Transverse colon (tissue), 3 donors: Measurements from ENCODE around the gene DMBT1.

Source experiments
- POLR2A ChIP-seq: fragments of 450-650 bp; IDR thresholded peaks from one replicate; pipeline ENCODE4 v1.6.1; 2016; ENCODE audit warnings: antibody characterized with exemption, mild to moderate bottlenecking, moderate library complexity
- TF ChIP-seq, protein P1 (sequence below), 5 experiments: fragments of 200-600 bp in 3 of 5; fragments of 450-650 bp in 2 of 5; sonication (generic) in 3 of 5; IDR thresholded peaks; 1 replicate in 2 of 5; 2 replicates in 3 of 5; pipeline ENCODE4 v1.5.1; 2016 to 2017; ENCODE audit warnings: antibody characterized with exemption in 5 of 5, inconsistent platforms in 3 of 5, mild to moderate bottlenecking in 2 of 5, moderate library complexity in 1 of 5

DNA sequence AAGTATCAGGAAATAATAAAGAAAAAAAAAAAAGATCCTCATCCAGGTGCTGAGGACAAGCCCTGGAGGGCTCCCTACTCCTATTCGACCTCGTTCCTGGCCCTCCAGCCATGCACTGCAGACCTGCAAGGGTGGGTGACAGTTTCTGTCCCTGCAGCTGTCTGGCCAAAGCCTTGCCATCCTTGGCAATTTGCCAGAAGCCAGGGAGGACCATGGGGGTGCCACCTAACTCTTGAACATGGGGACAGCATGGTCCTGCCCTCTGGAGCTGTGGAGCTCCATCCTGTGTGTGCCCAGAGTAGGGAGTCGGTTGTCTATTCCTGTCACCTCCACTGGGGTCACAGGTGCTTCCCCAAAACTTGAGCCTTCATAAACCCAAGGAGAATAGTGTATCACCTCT is 27.8 kb downstream of the DMBT1 start:
- TF ChIP-seq, protein P1, sequence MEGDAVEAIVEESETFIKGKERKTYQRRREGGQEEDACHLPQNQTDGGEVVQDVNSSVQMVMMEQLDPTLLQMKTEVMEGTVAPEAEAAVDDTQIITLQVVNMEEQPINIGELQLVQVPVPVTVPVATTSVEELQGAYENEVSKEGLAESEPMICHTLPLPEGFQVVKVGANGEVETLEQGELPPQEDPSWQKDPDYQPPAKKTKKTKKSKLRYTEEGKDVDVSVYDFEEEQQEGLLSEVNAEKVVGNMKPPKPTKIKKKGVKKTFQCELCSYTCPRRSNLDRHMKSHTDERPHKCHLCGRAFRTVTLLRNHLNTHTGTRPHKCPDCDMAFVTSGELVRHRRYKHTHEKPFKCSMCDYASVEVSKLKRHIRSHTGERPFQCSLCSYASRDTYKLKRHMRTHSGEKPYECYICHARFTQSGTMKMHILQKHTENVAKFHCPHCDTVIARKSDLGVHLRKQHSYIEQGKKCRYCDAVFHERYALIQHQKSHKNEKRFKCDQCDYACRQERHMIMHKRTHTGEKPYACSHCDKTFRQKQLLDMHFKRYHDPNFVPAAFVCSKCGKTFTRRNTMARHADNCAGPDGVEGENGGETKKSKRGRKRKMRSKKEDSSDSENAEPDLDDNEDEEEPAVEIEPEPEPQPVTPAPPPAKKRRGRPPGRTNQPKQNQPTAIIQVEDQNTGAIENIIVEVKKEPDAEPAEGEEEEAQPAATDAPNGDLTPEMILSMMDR (IDR thresholded peaks at IDR 0.05) = no peak
- no peak for TF ChIP-seq POLR2A
